Heart left ventricle (tissue), 16 donors: ENCODE data around the gene SLC66A1. TPM values are rescaled to one million over a fixed set of nuclear protein-coding genes. Genes with fewer than 3 reads are reported as not detected.

Source experiments
- ATAC-seq, 4 donors: fragments of 200-7000 bp; cut with Tn5 transposase; one replicate each; pipeline ENCODE4 v1.9.1; 2020 to 2022; ENCODE audit warnings: moderate library complexity in 4 of 4, mild to moderate bottlenecking in 3 of 4, moderate number of reproducible peaks in 1 of 4
- DNase-seq, 5 donors: peaks; one replicate each; pipeline ENCODE4 v3.0.0-alpha.2; 2020
- H3K27ac ChIP-seq, 12 donors: fragments of 200-600 bp; sonication (generic) in 4 of 12; one replicate each; pipeline versions ENCODE4 v1.5.0 to v1.8.0; 2016 to 2022; ENCODE audit warnings: mild to moderate bottlenecking in 2 of 12
- H3K27me3 ChIP-seq, 9 donors: fragments of 200-600 bp; sonication (generic) in 2 of 9; one replicate each; pipeline versions ENCODE4 v1.5.1 to v1.8.0; 2016 to 2022; ENCODE audit warnings: mild to moderate bottlenecking in 3 of 9
- H3K36me3 ChIP-seq, 9 donors: fragments of 200-600 bp; sonication (generic) in 2 of 9; one replicate each; pipeline versions ENCODE4 v1.5.0 to v1.8.0; 2018 to 2022; ENCODE audit warnings: mild to moderate bottlenecking in 2 of 9
- H3K4me1 ChIP-seq, 12 donors: fragments of 200-600 bp; sonication (generic) in 4 of 12; one replicate each; pipeline versions ENCODE4 v1.5.0 to v1.8.0; 2016 to 2022; ENCODE audit warnings: mild to moderate bottlenecking in 3 of 12
- H3K4me3 ChIP-seq, 12 donors: fragments of 200-600 bp; sonication (generic) in 4 of 12; one replicate each; pipeline versions ENCODE4 v1.5.0 to v1.8.0; 2017 to 2022; ENCODE audit warnings: mild to moderate bottlenecking in 9 of 12, moderate library complexity in 4 of 12
- H3K9me3 ChIP-seq, 12 donors: fragments of 200-600 bp; sonication (generic) in 4 of 12; one replicate each; pipeline versions ENCODE4 v1.5.0 to v1.8.0; 2016 to 2022; ENCODE audit warnings: mild to moderate bottlenecking in 1 of 12
- POLR2A ChIP-seq, 2 donors: fragments of 450-650 bp; IDR thresholded peaks; one replicate each; pipeline ENCODE4 v1.6.1; 2017; ENCODE audit warnings: antibody characterized with exemption in 2 of 2, mild to moderate bottlenecking in 2 of 2, moderate library complexity in 2 of 2
- WGBS, 4 donors: extraction: QIAGEN DNeasy Blood & Tissue Kit in 2 of 4; methylation state at CpG; one replicate each; pipeline versions ENCODE4 v1.1.5 to v1.1.7; 2013 to 2018; 5-methylcytosine and 5-hydroxymethylcytosine counted together
- intact Hi-C, 10 donors: fragments of 100-400 bp; cut with DNase I; formaldehyde crosslinking; loops; one replicate each; pipeline versions ENCODE4 v1.11.1 to v1.14.2; 2022
- polyA plus RNA-seq, 2 donors: library from polyadenylated mRNA; stranded (reverse); fragments of 200-250 nt; gene quantifications; one replicate each; pipeline ENCODE4 v1.2.3, GENCODE V29; 2013
- total RNA-seq, 9 donors: library from RNA; depleted of rRNA in 2 of 9; stranded (reverse); fragments of >200 nt in 2 of 9; fragmentation: NEBNext Ultra II Directional in 3 of 9; extraction: Animal tissue kit (Norgen Biotek cat#: 25700) in 3 of 9; gene quantifications; one replicate each; pipeline versions ENCODE4 v1.1.0 to v1.2.4, GENCODE V29; 2016 to 2023
- TF ChIP-seq, protein P1 (sequence below), 12 donors: fragments of 200-600 bp; sonication (generic) in 4 of 12; IDR thresholded peaks; one replicate each; pipeline versions ENCODE4 v1.5.0 to v1.8.0; 2018 to 2022; ENCODE audit warnings: antibody characterized with exemption in 12 of 12, mild to moderate bottlenecking in 5 of 12
- donor health status: ischemic (EF 13 %, LVEDD 7.1; RV severe dilation, severe dysfunction).
- donor health status: healthy with polysubstance abuse.
- donor health status: DM: no; HTN: yes; CAD: no.
- donor health status: DM: no; HTN: no; CAD: no.
- donor health status: ischemic (EF 25% LVEDD 6.9; RV normal size, moderate dysfunction).
- donor health status: ischemic (EF 25% LVEDD 5.7; RV mildly dilated, moderate dysfunction).
- donor health status: healthy.
- donor health status: DM: yes; HTN: yes; CAD: no.
- donor health status: ischemic (EF 35%, LVEDD 5.7; RV mildly dilated, moderate dysfunction).
- donor health status: nonischemic (EF 11% LVEDD 7.7; RV severe dilation, severe dysfunction).
- donor health status: DM: yes; HTN: yes; CAD: no.
- donor health status: PGD.
- donor health status: ischemic (EF 29% LVEDD 5.4; RV normal size, mild dysfunction).
- donor health status: nonischemic (EF 23%, LVEDD 6.1; RV moderate dilation, normal function).

SLC66A1 gene
- total and polyA plus RNA-seq, 11 donors = 6.4 to 19.4 (median 9.7) TPM

GRCh38 chr1:19367584-19368041 lies 55.5 kb downstream of the SLC66A1 start:
- ATAC-seq (no peak), DNase-seq (no peak)

DNA sequence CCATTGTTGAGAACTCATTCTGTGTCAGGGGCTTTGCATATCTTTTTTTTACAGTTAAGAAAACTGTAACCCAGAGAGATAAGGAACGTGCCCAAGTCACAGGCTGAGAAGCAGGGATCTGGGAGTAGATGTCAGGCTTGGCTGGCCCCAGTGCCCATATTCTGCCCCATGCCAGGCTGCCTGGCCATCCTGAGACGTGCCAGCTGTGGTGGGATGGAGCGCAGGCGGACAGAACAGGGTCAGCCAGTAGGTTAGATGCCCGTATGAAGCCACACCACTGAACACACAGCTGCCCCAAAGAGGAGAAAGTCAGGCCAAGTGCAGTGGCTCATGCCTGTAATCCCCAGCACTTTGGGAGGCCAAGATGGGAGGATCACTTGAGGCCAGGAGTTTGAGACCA lies 55.9 kb downstream of the SLC66A1 start:
- H3K36me3 ChIP-seq = peaks cover 0 to 45% (median 5%) of the 10 kb centered on the region in 9 donors
- peaks cover 4 to 67% (median 30%) of the 10 kb centered on the region in 12 donors for H3K4me1 ChIP-seq
- TF ChIP-seq POLR2A (IDR thresholded peaks at IDR 0.05) = no peak
- TF ChIP-seq, protein P1, sequence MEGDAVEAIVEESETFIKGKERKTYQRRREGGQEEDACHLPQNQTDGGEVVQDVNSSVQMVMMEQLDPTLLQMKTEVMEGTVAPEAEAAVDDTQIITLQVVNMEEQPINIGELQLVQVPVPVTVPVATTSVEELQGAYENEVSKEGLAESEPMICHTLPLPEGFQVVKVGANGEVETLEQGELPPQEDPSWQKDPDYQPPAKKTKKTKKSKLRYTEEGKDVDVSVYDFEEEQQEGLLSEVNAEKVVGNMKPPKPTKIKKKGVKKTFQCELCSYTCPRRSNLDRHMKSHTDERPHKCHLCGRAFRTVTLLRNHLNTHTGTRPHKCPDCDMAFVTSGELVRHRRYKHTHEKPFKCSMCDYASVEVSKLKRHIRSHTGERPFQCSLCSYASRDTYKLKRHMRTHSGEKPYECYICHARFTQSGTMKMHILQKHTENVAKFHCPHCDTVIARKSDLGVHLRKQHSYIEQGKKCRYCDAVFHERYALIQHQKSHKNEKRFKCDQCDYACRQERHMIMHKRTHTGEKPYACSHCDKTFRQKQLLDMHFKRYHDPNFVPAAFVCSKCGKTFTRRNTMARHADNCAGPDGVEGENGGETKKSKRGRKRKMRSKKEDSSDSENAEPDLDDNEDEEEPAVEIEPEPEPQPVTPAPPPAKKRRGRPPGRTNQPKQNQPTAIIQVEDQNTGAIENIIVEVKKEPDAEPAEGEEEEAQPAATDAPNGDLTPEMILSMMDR (IDR thresholded peaks at IDR 0.05) = no peak
- whole genome bisulfite sequencing, 4 donors = 87 to 92% (median 90%) methylated on average over 5 of the region's 5 CpGs
- DNase-seq (no peak), ATAC-seq (no peak)
- H3K9me3 ChIP-seq = no peaks in the 10 kb centered on the region
- intact Hi-C loops = no loop called here
- no peak overlapping the region for H3K4me3 ChIP-seq
- no peak overlapping the region for H3K27ac ChIP-seq
- H3K27me3 ChIP-seq = no peaks in the 10 kb centered on the region

More at GRCh38 chr1:19367584-19368041, 55.5 kb downstream of the SLC66A1 start:
- intact Hi-C loops = no loop called here
- 71 to 79% (median 75%) methylated on average over 13 of the region's 13 CpGs for WGBS, 4 donors
- Histone ChIP-seq H3K4me1 (peaks cover 4 to 65% (median 28%) of the 10 kb centered on the region in 12 donors), H3K9me3 (no peaks in the 10 kb centered on the region), H3K27ac (peak overlapping the region in 2 of 12 donors; percentile 18 to 27), H3K27me3 (no peaks in the 10 kb centered on the region), H3K36me3 (peaks cover 0 to 48% (median 5%) of the 10 kb centered on the region in 9 donors), H3K4me3 (no peak overlapping the region)
- TF ChIP-seq, protein P1 (IDR thresholded peaks at IDR 0.05) = no peak
- TF ChIP-seq POLR2A (IDR thresholded peaks at IDR 0.05) = no peak

GRCh38 chr1:19368964-19369363 lies 56.8 kb downstream of the SLC66A1 start:
- WGBS, 4 donors = 82 to 86% (median 85%) methylated on average over 2 to 5 of the region's 5 CpGs
- intact Hi-C loops = no loop called here
- DNase-seq (no peak), ATAC-seq (no peak)
- H3K4me3 ChIP-seq = no peak overlapping the region
- H3K9me3 ChIP-seq = no peaks in the 10 kb centered on the region
- peaks cover 4 to 69% (median 33%) of the 10 kb centered on the region in 12 donors for H3K4me1 ChIP-seq
- H3K36me3 ChIP-seq = peaks cover 0 to 45% (median 5%) of the 10 kb centered on the region in 9 donors
- H3K27me3 ChIP-seq = no peaks in the 10 kb centered on the region
- peak overlapping the region in 1 of 12 donors; percentile 50 for H3K27ac ChIP-seq
- TF ChIP-seq, protein P1 (IDR thresholded peaks at IDR 0.05) = no peak
- TF ChIP-seq POLR2A (IDR thresholded peaks at IDR 0.05) = no peak

- Histone ChIP-seq H3K4me1 (peaks cover 4 to 70% (median 33%) of the 10 kb centered on the region in 12 donors), H3K9me3 (no peaks in the 10 kb centered on the region), H3K36me3 (peaks cover 0 to 45% (median 7%) of the 10 kb centered on the region in 9 donors), H3K27me3 (no peaks in the 10 kb centered on the region), H3K27ac (peak overlapping the region in 3 of 12 donors; percentile 18 to 58 (median 50)), H3K4me3 (no peak overlapping the region)
- intact Hi-C loops = no loop called here
- WGBS, 4 donors = 74 to 83% (median 80%) methylated on average over 11 to 16 of the region's 16 CpGs
- no peak for DNase-seq
- TF ChIP-seq, protein P1 (IDR thresholded peaks at IDR 0.05) = no peak
- TF ChIP-seq POLR2A (IDR thresholded peaks at IDR 0.05) = no peak
- ATAC-seq = peak in 1 of 4 donors; percentile 16
Observed at GRCh38 chr1:19369396-19370090, 57.4 kb downstream of the SLC66A1 start.
